ENCODE measurements around the gene ABR. TPM values are rescaled to one million over a fixed set of nuclear protein-coding genes. Genes with fewer than 3 reads are reported as not detected.
A peak's percentile ranks its signal among the peaks of the same experiment; 100 is the strongest.

ABR gene
- polyA plus RNA-seq, 2 of the 4 experiments (the other 2 are of a cell fraction) = 70.9 to 73.8 TPM

GRCh38 chr17:1143573-1143972 lies 36.2 kb downstream of the ABR start:
- WGBS (ENCODE audit: missing lambda C conversion rate) = 72% methylated on average over 7 of the region's 10 CpGs
- TF ChIP-seq REST (IDR thresholded peaks at IDR 0.05) (no peak), RFX5 (IDR thresholded peaks at IDR 0.05) (no peak), JUN (IDR thresholded peaks at IDR 0.05) (no peak), ZSCAN20 (CRISPR knock-in tag; IDR thresholded peaks at IDR 0.05) (no peak), ZC3H11A (IDR thresholded peaks at IDR 0.05) (no peak), KDM5A (IDR thresholded peaks at IDR 0.05) (no peak), MAFK (IDR thresholded peaks at IDR 0.05; ENCODE audit: partially characterized antibody) (no peak), ZFP36 (IDR thresholded peaks at IDR 0.05; ENCODE audit: borderline replicate concordance, partially characterized antibody) (no peak), NR3C1 (IDR thresholded peaks at IDR 0.05) (no peak), NPAS2 (CRISPR knock-in tag; IDR thresholded peaks at IDR 0.05; ENCODE audit: borderline replicate concordance) (no peak), ELK1 (IDR thresholded peaks at IDR 0.05; ENCODE audit: low read depth, low read length) (no peak)
- ChIA-PET CTCF (interaction anchor here (0.6 to 17.8 kb wide), 5 partner anchors 10 to 86 kb away, joined by 3 to 335 read pairs (median 149); partner anchors contain the start of gene ABR), POLR2A (no interaction called here)
- Histone ChIP-seq H3K4me1 (0 out of 3 replicates have a peak, but pooled peaks cover 5% of the 10 kb centered on the region), H3K4me2 (no peak overlapping the region), H3K27ac (no peak overlapping the region), H3K9me3 (no peaks in the 10 kb centered on the region), H3K4me3 (no peak overlapping the region)
- no peak for FAIRE-seq
- no peak for DNase-seq (ENCODE audit: low read depth in 1 of 2, low spot score in 1 of 2)
- peak in 1 of 2 experiments; percentile 15; a peak in 2 of 6 replicates for ATAC-seq

GRCh38 chr17:1142561-1142971 lies 37.2 kb downstream of the ABR start:
- no peak for FAIRE-seq
- POLR2A ChIA-PET = interaction anchor here (0.7 kb wide), 1 partner anchor 12 kb away, joined by 3 read pairs; no protein-coding TSS in a partner anchor
- no peak for ATAC-seq
- no peak for DNase-seq (ENCODE audit: low read depth in 1 of 2, low spot score in 1 of 2)
- H3K4me2 ChIP-seq = no peak overlapping the region
- CTCF ChIA-PET = interaction anchor here (0.9 to 17.8 kb wide), 4 partner anchors 13 to 85 kb away, joined by 3 to 335 read pairs (median 163); partner anchors contain the start of gene ABR
- H3K27ac ChIP-seq = no peak overlapping the region
- H3K4me3 ChIP-seq = no peak overlapping the region
- 0 out of 3 replicates have a peak, but pooled peaks cover 2% of the 10 kb centered on the region for H3K4me1 ChIP-seq
- no peaks in the 10 kb centered on the region for H3K9me3 ChIP-seq
- TF ChIP-seq GATA3 (IDR thresholded peaks at IDR 0.05; ENCODE audit: borderline replicate concordance) = no peak
- no peak for TF ChIP-seq HES2 (IDR thresholded peaks at IDR 0.05)
- TF ChIP-seq CHD2 (IDR thresholded peaks at IDR 0.05; ENCODE audit: low read length, partially characterized antibody) = no peak
- no peak for TF ChIP-seq JUN (IDR thresholded peaks at IDR 0.05)
- no peak for TF ChIP-seq HOXB13 (CRISPR knock-in tag; IDR thresholded peaks at IDR 0.05; ENCODE audit: low read depth)
- TF ChIP-seq ZFP36 (IDR thresholded peaks at IDR 0.05; ENCODE audit: borderline replicate concordance, partially characterized antibody) = no peak
- TF ChIP-seq EHF (CRISPR knock-in tag; IDR thresholded peaks at IDR 0.05) = no peak
- TF ChIP-seq MAX (IDR thresholded peaks at IDR 0.05) = no peak
- no peak for TF ChIP-seq TP53 (CRISPR knock-in tag; IDR thresholded peaks at IDR 0.05)
- no peak for TF ChIP-seq BCL3 (IDR thresholded peaks at IDR 0.05)
- TF ChIP-seq CTCF (IDR thresholded peaks at IDR 0.05) = no peak
- TF ChIP-seq SMC3 (IDR thresholded peaks at IDR 0.05) = no peak
- no peak for TF ChIP-seq RFX5 (IDR thresholded peaks at IDR 0.05)
- no peak for TF ChIP-seq RNF2 (IDR thresholded peaks at IDR 0.05; ENCODE audit: borderline replicate concordance, low read depth)
- WGBS (ENCODE audit: missing lambda C conversion rate) = 75% methylated on average over 14 of the region's 14 CpGs
